22Rv1 (cell line): Measurements from ENCODE around the gene MAD1L1.

Source experiments
- CTCF ChIP-seq: fragments of 450-650 bp; IDR thresholded peaks from 2 replicates; pipeline ENCODE4 v1.5.1; 2017; ENCODE audit warnings: mild to moderate bottlenecking
- ZFX ChIP-seq: fragments of 450-650 bp; IDR thresholded peaks from 2 replicates; pipeline ENCODE4 v1.6.1; 2017; ENCODE audit warnings: antibody characterized with exemption, borderline replicate concordance

GRCh38 chr7:1944619-1945210 is 288.0 kb downstream of the MAD1L1 start:
- TF ChIP-seq CTCF, result no peak
- TF ChIP-seq ZFX, result no peak
